Activated CD4-positive, alpha-beta memory T cell treated with anti-CD3 and anti-CD28 coated beads for 36 hours (primary cell): ENCODE measurements around the gene ARRDC2. TPM values are rescaled to one million over a fixed set of nuclear protein-coding genes. Genes with fewer than 3 reads are reported as not detected.

Source experiments
- CTCF ChIA-PET: fragments of 350-600 bp; sonication (Branson Sonifier 250); formaldehyde crosslinking; loops from one replicate; lab custom pipeline; 2021; ENCODE audit warnings: antibody characterized with exemption, inconsistent platforms; lab: Charles Lee
- POLR2A ChIA-PET: fragments of 350-600 bp; sonication (Branson Sonifier 250); formaldehyde crosslinking; loops from one replicate; lab custom pipeline; 2021; ENCODE audit warnings: antibody characterized with exemption; lab: Charles Lee
- DNase-seq: peaks from one replicate; pipeline ENCODE4 v3.0.0-alpha.2; 2020
- H3K27ac Mint-ChIP-seq: one replicate; pipeline ENCODE4 v1.8.0; 2021; ENCODE audit warnings: mixed read lengths
- H3K27me3 Mint-ChIP-seq: one replicate; pipeline ENCODE4 v1.8.0; 2021; ENCODE audit warnings: mixed read lengths
- H3K36me3 Mint-ChIP-seq: one replicate; pipeline ENCODE4 v1.8.0; 2021; ENCODE audit warnings: mixed read lengths
- H3K4me1 Mint-ChIP-seq: one replicate; pipeline ENCODE4 v1.8.0; 2021; ENCODE audit warnings: low read depth, mixed read lengths
- H3K4me3 Mint-ChIP-seq: one replicate; pipeline ENCODE4 v1.8.0; 2021; ENCODE audit warnings: mild to moderate bottlenecking, mixed read lengths
- H3K9me3 Mint-ChIP-seq: one replicate; pipeline ENCODE4 v1.8.0; 2021; ENCODE audit warnings: mixed read lengths
- intact Hi-C: fragments of 100-400 bp; cut with micrococcal nuclease; formaldehyde crosslinking; loops from one replicate; pipeline ENCODE4 v1.15.1; 2023
- total RNA-seq, 2 experiments: library from RNA; stranded (reverse); gene quantifications; one replicate each; pipeline ENCODE4 v1.2.3, GENCODE V29; 2021

Gene ARRDC2
- total RNA-seq, 2 experiments from 2014 or later: 28.2 to 28.6 TPM

GRCh38 chr19:18007044-18007916 is 690 bp upstream of the ARRDC2 start:
- Mint-ChIP-seq H3K36me3 (peaks cover 26% of the 10 kb centered on the region), H3K27me3 (no peaks in the 10 kb centered on the region), H3K27ac (peak overlapping the region; percentile 82), H3K4me3 (peak overlapping the region; percentile 83), H3K9me3 (peaks cover 2% of the 10 kb centered on the region), H3K4me1 (peaks cover 35% of the 10 kb centered on the region)
- DNase-seq: peak; percentile 88
- ChIA-PET POLR2A (interaction anchor here (0.6 to 2.1 kb wide), 7 partner anchors 16 to 197 kb away, joined by 3 to 10 read pairs (median 4); partner anchors contain the start of gene IL12RB1), CTCF (interaction anchor here (0.6 to 5.3 kb wide), 11 partner anchors 17 to 1210 kb away, joined by 3 to 122 read pairs (median 5); partner anchors contain the start of genes IL12RB1 and MAST3)
- intact Hi-C loops: loop anchor here (1.0 to 2.0 kb wide), 3 partner anchors 38 to 146 kb away; partner anchors contain the start of gene PIK3R2

- ChIA-PET CTCF (interaction anchor here (1.3 to 5.3 kb wide), 3 partner anchors 36 to 101 kb away, joined by 5 to 122 read pairs (median 10); no protein-coding TSS in a partner anchor), POLR2A (interaction anchor here (1.9 to 2.1 kb wide), 2 partner anchors 47 to 78 kb away, joined by 9 to 10 read pairs; partner anchors contain the start of gene IL12RB1)
- Mint-ChIP-seq H3K9me3 (peaks cover 2% of the 10 kb centered on the region), H3K27me3 (no peaks in the 10 kb centered on the region), H3K27ac (peak overlapping the region; percentile 66), H3K36me3 (peaks cover 34% of the 10 kb centered on the region), H3K4me1 (peaks cover 40% of the 10 kb centered on the region), H3K4me3 (peak overlapping the region; percentile 83)
- DNase-seq: no peak
- intact Hi-C loops: loop anchor here (2.0 kb wide), 1 partner anchor 14 kb away; no protein-coding TSS in a partner anchor
Measured at GRCh38 chr19:18008814-18009213, 844 bp downstream of the ARRDC2 start.

- Mint-ChIP-seq H3K9me3 (peaks cover 2% of the 10 kb centered on the region), H3K4me1 (peaks cover 47% of the 10 kb centered on the region), H3K36me3 (peaks cover 41% of the 10 kb centered on the region), H3K4me3 (peak overlapping the region; percentile 83), H3K27me3 (no peaks in the 10 kb centered on the region), H3K27ac (peak overlapping the region; percentile 42)
- peak; percentile 60 for DNase-seq
- intact Hi-C loops: loop anchor here (2.0 kb wide), 1 partner anchor 13 kb away; no protein-coding TSS in a partner anchor
- ChIA-PET CTCF (interaction anchor here (5.3 kb wide), 1 partner anchor 49 kb away, joined by 122 read pairs; no protein-coding TSS in a partner anchor), POLR2A (interaction anchor here (1.0 kb wide), 1 partner anchor 82 kb away, joined by 3 read pairs; no protein-coding TSS in a partner anchor)
Measured at GRCh38 chr19:18009412-18010066, 1.6 kb downstream of the ARRDC2 start.

DNA sequence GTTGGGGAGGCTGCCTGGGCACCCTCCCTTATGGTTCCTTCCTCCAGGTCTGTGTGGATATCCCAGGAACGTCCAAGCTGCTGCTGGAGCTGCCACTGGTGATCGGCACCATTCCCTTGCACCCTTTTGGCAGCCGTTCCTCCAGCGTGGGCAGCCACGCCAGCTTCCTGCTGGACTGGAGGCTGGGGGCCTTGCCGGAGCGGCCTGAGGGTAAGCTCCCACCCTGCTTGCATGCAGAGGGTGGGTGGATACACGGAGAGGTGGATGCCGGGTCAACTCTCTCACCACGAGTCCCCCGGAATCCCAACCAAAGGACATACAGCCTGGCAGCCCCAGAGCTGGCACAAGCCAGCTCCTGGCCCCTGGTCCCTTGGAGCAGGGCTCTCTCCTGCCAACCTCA is 2.2 kb downstream of the ARRDC2 start:
- Mint-ChIP-seq H3K4me1 (peaks cover 51% of the 10 kb centered on the region), H3K27ac (no peak overlapping the region), H3K9me3 (peaks cover 2% of the 10 kb centered on the region), H3K36me3 (peaks cover 42% of the 10 kb centered on the region), H3K27me3 (no peaks in the 10 kb centered on the region), H3K4me3 (no peak overlapping the region)
- POLR2A ChIA-PET: interaction anchor here (0.6 to 1.2 kb wide), 3 partner anchors 46 to 81 kb away, joined by 3 to 4 read pairs (median 3); no protein-coding TSS in a partner anchor
- CTCF ChIA-PET: interaction anchor here (5.3 kb wide), 1 partner anchor 49 kb away, joined by 122 read pairs; no protein-coding TSS in a partner anchor
- intact Hi-C loops: no loop called here
- DNase-seq: no peak

DNA sequence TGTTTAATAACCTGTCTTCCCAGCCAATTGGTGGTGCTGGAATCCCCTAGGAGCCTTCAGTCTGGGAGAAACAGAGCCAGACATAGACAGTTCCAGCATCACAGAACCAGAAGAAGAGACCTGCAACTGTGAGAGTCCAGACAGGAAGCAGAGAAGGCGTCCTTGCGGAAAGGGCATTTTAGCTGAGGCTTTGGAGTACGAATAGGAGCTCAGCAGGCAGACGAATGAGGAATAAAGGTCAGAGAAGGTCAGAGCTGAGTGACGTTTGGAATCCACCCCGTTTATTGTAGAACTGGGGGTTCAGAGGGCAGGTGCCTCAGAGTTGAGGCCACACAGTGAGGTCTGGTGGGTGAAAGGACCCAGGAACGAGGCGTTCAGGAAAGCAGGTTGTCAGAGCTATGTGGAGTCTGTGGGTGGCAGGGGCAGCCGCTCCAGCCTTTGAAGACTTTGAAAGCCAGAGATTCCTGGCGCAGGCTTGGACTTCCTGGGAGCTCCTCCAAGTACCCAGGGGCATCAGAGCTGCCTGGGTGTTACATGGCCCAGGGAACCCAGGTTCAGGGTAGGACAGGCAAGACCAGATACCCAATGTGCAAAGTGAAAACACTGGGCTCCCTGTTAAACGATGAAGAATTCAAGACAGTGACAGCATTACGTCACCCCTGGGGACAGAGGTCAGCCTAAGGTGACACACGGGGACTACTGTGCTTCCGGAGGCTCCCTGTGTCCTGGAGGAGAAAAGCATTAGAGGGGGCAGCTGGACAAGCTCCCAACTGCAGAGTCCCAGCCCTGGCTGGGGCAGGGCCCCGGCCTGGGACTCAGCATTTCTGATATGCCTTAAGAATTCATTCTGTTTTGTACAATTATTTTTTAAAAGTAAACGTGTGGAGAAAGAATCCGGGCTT is 5.5 kb downstream of the ARRDC2 start:
- H3K36me3 Mint-ChIP-seq: peaks cover 42% of the 10 kb centered on the region
- H3K4me1 Mint-ChIP-seq: peaks cover 51% of the 10 kb centered on the region
- ChIA-PET POLR2A (interaction anchor here (0.6 to 1.5 kb wide), 4 partner anchors 9 to 178 kb away, joined by 3 to 4 read pairs (median 4); no protein-coding TSS in a partner anchor), CTCF (interaction anchor here (0.6 to 1.3 kb wide), 2 partner anchors 45 to 103 kb away, joined by 3 to 6 read pairs; no protein-coding TSS in a partner anchor)
- no peak for DNase-seq
- no peaks in the 10 kb centered on the region for H3K9me3 Mint-ChIP-seq
- H3K27ac Mint-ChIP-seq: peak overlapping the region; percentile 80
- no peak overlapping the region for H3K4me3 Mint-ChIP-seq
- intact Hi-C loops: no loop called here
- H3K27me3 Mint-ChIP-seq: no peaks in the 10 kb centered on the region

DNA sequence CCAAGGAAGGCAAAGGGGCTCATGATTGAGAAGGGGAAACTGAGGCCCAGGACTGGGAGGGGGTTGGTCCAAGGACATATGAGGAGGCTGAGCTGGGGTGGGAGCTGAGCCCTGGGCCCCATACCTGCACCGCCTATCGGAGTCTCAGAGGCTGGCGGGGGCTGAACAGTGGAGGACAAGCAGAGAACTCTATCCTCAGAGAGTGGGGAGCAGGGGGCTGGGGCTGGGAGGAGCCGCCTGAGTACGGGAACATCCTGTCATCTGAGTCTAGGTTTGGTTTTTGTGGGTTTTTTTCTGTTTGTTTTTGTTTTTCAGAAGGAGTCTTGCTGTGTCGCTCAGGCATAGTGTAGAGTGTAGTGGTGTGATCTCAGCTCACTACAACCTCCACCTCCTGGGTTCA is 6.2 kb downstream of the ARRDC2 start:
- ChIA-PET CTCF (interaction anchor here (0.6 to 1.3 kb wide), 2 partner anchors 44 to 48 kb away, joined by 3 to 6 read pairs; no protein-coding TSS in a partner anchor), POLR2A (interaction anchor here (0.6 to 1.5 kb wide), 3 partner anchors 8 to 30 kb away, joined by 3 to 4 read pairs (median 3); no protein-coding TSS in a partner anchor)
- H3K27me3 Mint-ChIP-seq: no peaks in the 10 kb centered on the region
- peak; percentile 52 for DNase-seq
- peak overlapping the region; percentile 80 for H3K27ac Mint-ChIP-seq
- H3K36me3 Mint-ChIP-seq: peaks cover 36% of the 10 kb centered on the region
- intact Hi-C loops: no loop called here
- peaks cover 46% of the 10 kb centered on the region for H3K4me1 Mint-ChIP-seq
- no peak overlapping the region for H3K4me3 Mint-ChIP-seq
- H3K9me3 Mint-ChIP-seq: no peaks in the 10 kb centered on the region

DNA sequence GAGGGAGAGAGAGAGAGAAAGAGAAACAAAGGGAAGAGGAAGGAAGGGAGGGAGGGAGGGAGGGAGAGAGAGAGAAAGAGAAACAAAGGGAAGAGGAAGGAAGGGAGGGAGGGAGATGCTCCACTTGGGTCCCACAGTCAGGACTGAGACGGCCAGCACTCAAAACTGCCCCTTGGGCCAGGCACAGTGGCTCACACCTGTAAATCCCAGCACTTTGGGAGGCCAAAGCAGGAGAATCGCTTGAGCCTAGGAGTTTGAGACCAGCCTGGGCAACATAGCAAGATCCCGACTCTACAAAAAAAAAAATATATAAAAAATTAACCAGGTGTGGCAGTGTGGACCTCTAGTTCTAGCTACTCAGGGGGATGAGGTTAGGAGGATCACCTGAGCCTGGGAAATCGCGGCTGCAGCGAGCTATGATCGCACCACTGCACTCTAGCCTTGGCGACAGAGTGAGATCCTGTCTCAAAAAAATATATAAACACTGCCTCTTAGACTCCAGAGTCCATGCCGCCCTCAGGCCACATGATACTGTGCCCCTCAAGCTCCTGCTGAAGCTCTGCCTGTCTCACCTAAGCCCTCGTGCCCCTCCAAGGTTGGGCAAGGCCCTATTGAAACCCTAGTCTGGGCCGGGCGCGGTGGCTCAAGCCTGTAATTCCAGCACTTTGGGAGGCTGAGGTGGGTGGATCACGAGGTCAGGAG is 8.4 kb downstream of the ARRDC2 start:
- Mint-ChIP-seq H3K27ac (no peak overlapping the region), H3K36me3 (peaks cover 27% of the 10 kb centered on the region), H3K9me3 (no peaks in the 10 kb centered on the region), H3K27me3 (no peaks in the 10 kb centered on the region), H3K4me3 (no peak overlapping the region), H3K4me1 (peaks cover 57% of the 10 kb centered on the region)
- intact Hi-C loops: no loop called here
- DNase-seq: no peak
- ChIA-PET CTCF (no interaction called here), POLR2A (no interaction called here)

GRCh38 chr19:18017275-18018083 is 9.5 kb downstream of the ARRDC2 start:
- Mint-ChIP-seq H3K9me3 (no peaks in the 10 kb centered on the region), H3K27me3 (no peaks in the 10 kb centered on the region), H3K4me1 (peaks cover 67% of the 10 kb centered on the region), H3K36me3 (peaks cover 27% of the 10 kb centered on the region), H3K27ac (no peak overlapping the region), H3K4me3 (no peak overlapping the region)
- no peak for DNase-seq
- CTCF ChIA-PET: interaction anchor here (0.7 kb wide), 1 partner anchor 70 kb away, joined by 3 read pairs; no protein-coding TSS in a partner anchor
- POLR2A ChIA-PET: no interaction called here
- intact Hi-C loops: no loop called here

DNA sequence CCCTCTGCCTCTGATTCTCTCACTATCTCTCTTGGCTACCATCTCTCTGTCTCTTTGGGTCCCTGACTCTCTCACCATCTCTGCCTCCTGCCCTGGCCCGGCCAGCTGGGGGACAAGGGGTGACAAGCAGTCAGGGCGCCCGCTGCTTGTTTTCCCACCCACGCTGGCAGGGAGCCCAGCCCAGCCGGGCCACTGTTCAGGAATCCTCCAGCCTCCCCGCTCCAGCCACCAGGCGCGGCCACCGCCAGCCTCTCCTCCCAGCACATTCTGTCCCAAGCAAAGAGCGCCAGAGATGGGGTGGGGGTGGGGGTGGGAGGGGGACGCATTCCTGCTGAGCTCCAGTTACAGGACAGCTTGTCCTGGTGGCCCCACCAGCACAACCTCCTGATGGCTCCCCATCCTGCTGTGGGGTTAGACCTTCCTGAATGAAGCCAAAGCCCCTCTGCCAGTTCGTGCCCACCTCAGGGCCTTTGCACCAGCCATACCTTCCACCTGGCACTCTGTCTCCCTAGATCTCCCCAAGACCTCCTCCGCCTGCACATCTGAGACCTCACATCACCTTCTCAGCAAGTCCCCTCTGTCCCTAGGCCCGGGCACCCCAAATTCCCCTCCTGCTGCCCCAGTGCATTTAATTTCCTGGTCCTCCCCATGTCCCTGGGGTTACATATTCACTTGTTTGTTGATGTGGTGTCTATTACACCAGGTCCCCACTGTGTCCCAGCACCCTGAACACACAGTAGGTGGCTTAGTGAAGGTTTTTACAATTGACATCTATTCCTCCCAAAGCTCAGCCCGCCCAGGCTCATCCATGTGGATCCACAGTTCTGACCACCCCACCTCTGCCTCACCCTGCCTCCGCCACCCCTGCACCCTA is 12.5 kb downstream of the ARRDC2 start:
- POLR2A ChIA-PET: interaction anchor here (0.7 to 1.9 kb wide), 3 partner anchors 8 to 25 kb away, joined by 3 to 7 read pairs (median 4); no protein-coding TSS in a partner anchor
- H3K27ac Mint-ChIP-seq: peak overlapping the region; percentile 95
- H3K27me3 Mint-ChIP-seq: no peaks in the 10 kb centered on the region
- no peak for DNase-seq
- H3K9me3 Mint-ChIP-seq: no peaks in the 10 kb centered on the region
- H3K4me1 Mint-ChIP-seq: peaks cover 60% of the 10 kb centered on the region
- H3K4me3 Mint-ChIP-seq: no peak overlapping the region
- CTCF ChIA-PET: interaction anchor here (1.1 kb wide), 1 partner anchor 35 kb away, joined by 3 read pairs; no protein-coding TSS in a partner anchor
- intact Hi-C loops: loop anchor here (1.0 to 5.0 kb wide), 2 partner anchors 25 to 37 kb away; no protein-coding TSS in a partner anchor
- peaks cover 2% of the 10 kb centered on the region for H3K36me3 Mint-ChIP-seq
